Measurements from ENCODE around the gene SSBP3. TPM values are rescaled to one million over a fixed set of nuclear protein-coding genes. Genes with fewer than 3 reads are reported as not detected.

The SSBP3 gene
- total RNA-seq, 1 donor from 2014 or later: 7.8 TPM

GRCh38 chr1:54249819-54250435, 156.3 kb downstream of the SSBP3 start:
- H3K4me3 ChIP-seq (ENCODE audit: low read depth, low read length): no peak overlapping the region
- no peak for DNase-seq (ENCODE audit: low read depth)
- TF ChIP-seq, protein P1, sequence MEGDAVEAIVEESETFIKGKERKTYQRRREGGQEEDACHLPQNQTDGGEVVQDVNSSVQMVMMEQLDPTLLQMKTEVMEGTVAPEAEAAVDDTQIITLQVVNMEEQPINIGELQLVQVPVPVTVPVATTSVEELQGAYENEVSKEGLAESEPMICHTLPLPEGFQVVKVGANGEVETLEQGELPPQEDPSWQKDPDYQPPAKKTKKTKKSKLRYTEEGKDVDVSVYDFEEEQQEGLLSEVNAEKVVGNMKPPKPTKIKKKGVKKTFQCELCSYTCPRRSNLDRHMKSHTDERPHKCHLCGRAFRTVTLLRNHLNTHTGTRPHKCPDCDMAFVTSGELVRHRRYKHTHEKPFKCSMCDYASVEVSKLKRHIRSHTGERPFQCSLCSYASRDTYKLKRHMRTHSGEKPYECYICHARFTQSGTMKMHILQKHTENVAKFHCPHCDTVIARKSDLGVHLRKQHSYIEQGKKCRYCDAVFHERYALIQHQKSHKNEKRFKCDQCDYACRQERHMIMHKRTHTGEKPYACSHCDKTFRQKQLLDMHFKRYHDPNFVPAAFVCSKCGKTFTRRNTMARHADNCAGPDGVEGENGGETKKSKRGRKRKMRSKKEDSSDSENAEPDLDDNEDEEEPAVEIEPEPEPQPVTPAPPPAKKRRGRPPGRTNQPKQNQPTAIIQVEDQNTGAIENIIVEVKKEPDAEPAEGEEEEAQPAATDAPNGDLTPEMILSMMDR (conservative IDR thresholded peaks at IDR 0.05; ENCODE audit: low read depth, low read length): no peak

DNA sequence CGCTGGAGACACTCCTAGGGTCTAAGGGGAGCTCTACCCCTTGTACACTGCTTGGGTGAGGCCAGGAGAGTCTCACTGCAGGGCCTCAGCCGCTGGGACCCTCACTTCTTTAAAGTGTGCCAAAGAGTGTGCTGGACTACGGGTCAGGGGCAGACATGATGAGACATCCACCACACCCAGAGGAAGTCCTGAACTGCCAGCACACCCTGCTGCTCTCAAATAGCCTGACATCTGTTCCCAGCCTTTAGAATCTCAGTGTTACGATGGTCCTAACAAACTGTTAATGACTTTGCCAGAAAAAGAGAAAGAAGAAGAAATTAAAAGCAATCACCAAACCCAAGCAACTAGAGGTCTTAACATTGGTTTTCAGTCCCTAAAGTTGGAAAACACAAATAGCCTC, 157.2 kb downstream of the SSBP3 start:
- DNase-seq (ENCODE audit: low read depth): no peak
- TF ChIP-seq, protein P1 (conservative IDR thresholded peaks at IDR 0.05; ENCODE audit: low read depth, low read length): no peak
- H3K4me3 ChIP-seq (ENCODE audit: low read depth, low read length): no peak overlapping the region

DNA sequence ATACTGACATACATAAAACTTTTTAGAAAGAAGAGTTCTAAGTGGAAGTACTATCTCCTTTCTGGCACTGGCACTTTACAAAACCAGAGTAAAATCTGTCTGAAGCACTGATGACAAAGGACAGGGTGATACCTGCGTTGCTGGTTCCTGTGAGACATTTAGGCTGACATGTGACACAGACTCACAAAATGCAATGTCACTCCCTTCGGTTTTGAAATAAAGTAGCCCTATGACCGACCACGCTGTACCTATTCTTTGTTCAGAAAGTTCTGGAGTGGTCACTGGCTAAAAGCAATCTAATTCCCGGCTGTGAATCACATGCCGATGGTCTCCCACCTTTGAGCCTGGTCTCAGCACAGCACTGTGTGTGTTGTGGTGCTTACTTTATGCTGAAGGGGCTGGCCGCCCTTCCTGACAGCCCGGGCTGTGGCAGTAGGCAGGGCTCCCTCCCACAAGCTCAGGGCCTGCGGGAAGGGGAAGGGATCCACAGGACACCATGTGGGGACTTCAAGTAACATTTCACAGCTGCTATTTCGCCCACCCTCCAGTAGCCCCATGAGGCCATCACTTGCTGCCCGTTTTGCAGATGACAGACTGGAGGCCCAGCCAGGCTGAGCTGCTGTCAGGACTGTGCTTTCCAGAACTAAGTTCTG, 158.2 kb downstream of the SSBP3 start:
- TF ChIP-seq, protein P1 (conservative IDR thresholded peaks at IDR 0.05; ENCODE audit: low read depth, low read length): no peak
- H3K4me3 ChIP-seq (ENCODE audit: low read depth, low read length): no peak overlapping the region
- DNase-seq (ENCODE audit: low read depth): no peak

DNA sequence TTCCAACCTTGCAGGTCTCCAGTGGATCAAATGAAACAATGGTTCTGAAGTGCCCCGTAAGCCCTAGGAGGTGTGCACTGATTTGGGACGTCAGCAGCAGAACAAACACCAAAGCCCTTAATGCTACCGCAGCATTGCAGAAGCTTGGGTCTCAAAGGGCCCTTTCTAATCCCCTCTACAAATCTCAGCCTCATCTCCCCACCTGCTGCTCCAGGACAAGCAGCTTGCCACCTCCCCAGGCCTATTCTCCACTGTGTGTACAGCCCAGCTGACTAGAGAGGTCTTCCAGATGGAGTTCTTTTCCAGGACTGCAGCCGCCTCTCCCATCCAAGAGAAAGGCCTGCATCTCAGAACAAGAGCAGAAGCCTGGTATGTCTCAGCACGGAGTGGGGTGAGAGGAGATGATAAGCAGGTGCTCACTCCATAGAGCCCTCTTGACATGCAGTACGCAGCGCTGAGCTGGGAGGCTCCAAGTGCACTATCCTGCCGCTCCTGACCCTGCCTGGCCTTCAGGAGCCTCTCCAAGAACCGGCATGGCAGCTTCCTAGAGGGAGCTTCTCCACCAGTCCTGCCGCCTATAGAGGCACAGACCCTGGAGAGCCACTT, 160.0 kb downstream of the SSBP3 start:
- H3K4me3 ChIP-seq (ENCODE audit: low read depth, low read length): no peak overlapping the region
- no peak for DNase-seq (ENCODE audit: low read depth)
- TF ChIP-seq, protein P1 (conservative IDR thresholded peaks at IDR 0.05; ENCODE audit: low read depth, low read length): no peak

- H3K4me3 ChIP-seq (ENCODE audit: low read depth, low read length): no peak overlapping the region
- no peak for DNase-seq (ENCODE audit: low read depth)
- TF ChIP-seq, protein P1 (conservative IDR thresholded peaks at IDR 0.05; ENCODE audit: low read depth, low read length): no peak
Measured at GRCh38 chr1:54245501-54245900, 160.7 kb downstream of the SSBP3 start.

GRCh38 chr1:54244655-54245054, 161.5 kb downstream of the SSBP3 start:
- no peak overlapping the region for H3K4me3 ChIP-seq (ENCODE audit: low read depth, low read length)
- TF ChIP-seq, protein P1 (conservative IDR thresholded peaks at IDR 0.05; ENCODE audit: low read depth, low read length): no peak
- no peak for DNase-seq (ENCODE audit: low read depth)

Data from epithelial cell of proximal tubule (primary cell).